ENCODE data around the gene TINCR. TPM values are rescaled to one million over a fixed set of nuclear protein-coding genes. Genes with fewer than 3 reads are reported as not detected.
A peak's percentile ranks its signal among the peaks of the same experiment; 100 is the strongest.

Gene TINCR
- total and polyA plus RNA-seq, 5 donors from 2014 or later = 3.1 TPM; not detected in 4

DNA sequence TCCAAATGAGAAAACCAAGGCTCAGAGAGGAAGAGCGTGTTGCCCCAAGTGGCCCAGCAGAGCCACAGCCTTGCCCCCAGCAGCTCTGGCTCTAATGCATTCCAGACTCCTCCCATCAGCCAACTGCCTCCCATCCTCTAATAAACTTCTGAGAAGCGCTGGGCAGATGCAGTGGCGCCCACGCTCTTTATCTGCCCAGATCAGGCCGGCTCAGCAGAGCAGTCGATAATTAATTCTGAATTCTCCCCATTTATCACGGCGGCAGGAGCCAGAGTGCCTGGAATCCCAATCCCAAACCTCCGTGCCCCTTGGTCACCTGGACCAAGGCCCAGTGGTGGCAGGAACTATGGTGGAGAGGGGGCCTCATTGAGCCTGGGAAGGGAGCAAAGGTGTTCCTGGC is 13.9 kb downstream of the TINCR start:
- Histone ChIP-seq H3K27me3 (ENCODE audit: control insufficient read depth, insufficient read depth, low read length) (no peaks in the 10 kb centered on the region), H3K4me3 (ENCODE audit: low read depth, low read length) (no peak overlapping the region), H3K4me1 (ENCODE audit: control insufficient read depth, insufficient read depth, low read length, poor library complexity, severe bottlenecking) (no peaks in the 10 kb centered on the region), H3K27ac (ENCODE audit: insufficient read depth, low read length, poor library complexity, severe bottlenecking) (no peak overlapping the region), H3K36me3 (ENCODE audit: control insufficient read depth, insufficient read depth, low read length) (no peaks in the 10 kb centered on the region), H3K9me3 (ENCODE audit: control insufficient read depth in 2 of 2, low read length in 2 of 2) (no peaks in the 10 kb centered on the region)
- H3K4me3 Mint-ChIP-seq = no peak overlapping the region
- no peak overlapping the region for H3K27ac Mint-ChIP-seq
- peaks cover 0 to 2% (median 0%) of the 10 kb centered on the region in 7 donors for H3K9me3 Mint-ChIP-seq
- no peak for ATAC-seq (ENCODE audit: low read depth in 2 of 2)
- H3K36me3 Mint-ChIP-seq = no peaks in the 10 kb centered on the region
- no peaks in the 10 kb centered on the region for H3K4me1 Mint-ChIP-seq
- DNase-seq = no peak
- peaks cover 16% of the 10 kb centered on the region for H3K27me3 Mint-ChIP-seq

DNA sequence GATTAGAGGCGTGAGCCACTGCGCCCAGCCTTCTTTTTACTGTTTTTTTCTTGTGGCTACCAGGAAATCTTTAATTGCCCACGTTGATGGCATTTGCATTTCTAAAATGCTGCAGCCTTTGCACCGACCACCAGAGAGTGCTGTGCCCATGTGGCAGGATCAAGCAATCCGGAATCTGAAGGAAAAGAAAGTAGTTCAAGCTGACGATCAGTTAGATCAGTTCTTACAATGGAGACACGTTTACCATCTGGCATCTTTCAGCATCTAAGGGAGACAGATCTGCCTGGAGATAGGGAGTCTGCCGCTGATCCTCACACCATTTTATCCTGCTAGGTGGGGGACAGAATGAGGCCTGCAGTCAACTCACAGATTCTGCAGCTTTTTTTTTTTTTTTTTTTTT is 19.9 kb downstream of the TINCR start:
- DNase-seq (peak in 1 of 3 donors; percentile 35), ATAC-seq (ENCODE audit: low read depth in 2 of 2) (no peak)
- no peaks in the 10 kb centered on the region for H3K36me3 Mint-ChIP-seq
- peaks cover 0 to 3% (median 0%) of the 10 kb centered on the region in 4 donors for H3K4me1 Mint-ChIP-seq
- H3K27me3 Mint-ChIP-seq = peaks cover 5% of the 10 kb centered on the region
- H3K27ac Mint-ChIP-seq = no peak overlapping the region
- no peaks in the 10 kb centered on the region for H3K4me1 ChIP-seq (ENCODE audit: control insufficient read depth, insufficient read depth, low read length, poor library complexity, severe bottlenecking)
- H3K9me3 ChIP-seq (ENCODE audit: control insufficient read depth in 2 of 2, low read length in 2 of 2) = no peaks in the 10 kb centered on the region
- no peaks in the 10 kb centered on the region for H3K27me3 ChIP-seq (ENCODE audit: control insufficient read depth, insufficient read depth, low read length)
- no peak overlapping the region for H3K4me3 Mint-ChIP-seq
- H3K4me3 ChIP-seq (ENCODE audit: low read depth, low read length) = no peak overlapping the region
- no peaks in the 10 kb centered on the region for H3K36me3 ChIP-seq (ENCODE audit: control insufficient read depth, insufficient read depth, low read length)
- H3K9me3 Mint-ChIP-seq = no peaks in the 10 kb centered on the region
- H3K27ac ChIP-seq (ENCODE audit: insufficient read depth, low read length, poor library complexity, severe bottlenecking) = no peak overlapping the region

DNA sequence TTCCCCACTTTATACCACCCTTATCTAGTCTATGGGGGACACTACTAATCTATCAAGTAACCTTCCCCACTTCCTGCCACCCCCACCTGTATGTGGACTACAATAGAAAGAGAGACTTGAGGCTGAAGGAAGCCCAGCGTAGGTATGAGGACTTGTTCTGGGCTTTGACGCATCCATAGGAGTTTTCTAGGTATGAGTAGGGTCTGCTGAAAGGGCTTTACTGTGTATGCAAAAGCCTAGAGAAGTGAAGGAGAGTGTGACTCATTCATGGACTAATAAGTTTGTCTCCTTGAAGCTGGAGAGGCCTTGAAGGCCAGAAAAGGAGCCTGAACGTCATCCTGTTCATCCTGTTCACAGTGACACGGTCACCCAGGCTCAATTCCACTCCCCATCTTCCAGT is 21.8 kb downstream of the TINCR start:
- no peak for ATAC-seq (ENCODE audit: low read depth in 2 of 2)
- Mint-ChIP-seq H3K9me3 (peaks cover 0 to 2% (median 0%) of the 10 kb centered on the region in 7 donors), H3K27ac (no peak overlapping the region)

DNA sequence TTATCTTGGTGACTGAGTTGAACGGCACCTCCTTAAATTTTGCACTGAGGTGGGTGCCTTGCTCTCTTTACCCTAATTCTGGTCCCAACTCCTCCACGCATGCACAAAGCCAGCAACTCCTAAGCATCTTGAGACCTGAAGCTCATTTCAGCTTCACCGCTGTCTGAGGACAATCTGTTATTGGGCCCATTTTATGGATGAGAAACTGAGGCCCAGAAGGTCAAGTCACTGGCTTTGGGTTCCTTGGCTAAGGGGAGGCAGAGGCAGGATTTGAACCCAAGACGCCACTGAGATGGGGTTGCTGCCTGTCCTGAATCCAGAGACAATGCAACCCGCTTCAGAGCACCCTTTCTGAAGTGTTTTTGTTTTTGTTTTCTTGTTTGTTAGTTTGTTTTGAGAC is 22.7 kb downstream of the TINCR start:
- Histone ChIP-seq H3K27me3 (ENCODE audit: control insufficient read depth, insufficient read depth, low read length) (no peaks in the 10 kb centered on the region), H3K4me3 (ENCODE audit: low read depth, low read length) (no peak overlapping the region), H3K36me3 (ENCODE audit: control insufficient read depth, insufficient read depth, low read length) (no peaks in the 10 kb centered on the region), H3K9me3 (ENCODE audit: control insufficient read depth in 2 of 2, low read length in 2 of 2) (no peaks in the 10 kb centered on the region), H3K4me1 (ENCODE audit: control insufficient read depth, insufficient read depth, low read length, poor library complexity, severe bottlenecking) (no peaks in the 10 kb centered on the region), H3K27ac (ENCODE audit: insufficient read depth, low read length, poor library complexity, severe bottlenecking) (no peak overlapping the region)
- H3K36me3 Mint-ChIP-seq = no peaks in the 10 kb centered on the region
- H3K9me3 Mint-ChIP-seq = peaks cover 0 to 2% (median 0%) of the 10 kb centered on the region in 7 donors
- no peaks in the 10 kb centered on the region for H3K27me3 Mint-ChIP-seq
- DNase-seq (no peak), ATAC-seq (ENCODE audit: low read depth in 2 of 2) (no peak)
- H3K4me3 Mint-ChIP-seq = no peak overlapping the region
- peaks cover 0 to 3% (median 0%) of the 10 kb centered on the region in 4 donors for H3K4me1 Mint-ChIP-seq
- no peak overlapping the region for H3K27ac Mint-ChIP-seq

More for the DNA sequence above, 21.8 kb downstream of the TINCR start:
- H3K9me3 ChIP-seq (ENCODE audit: control insufficient read depth in 2 of 2, low read length in 2 of 2) = no peaks in the 10 kb centered on the region
- peaks cover 0 to 3% (median 0%) of the 10 kb centered on the region in 4 donors for H3K4me1 Mint-ChIP-seq
- H3K27me3 Mint-ChIP-seq = no peaks in the 10 kb centered on the region
- H3K36me3 ChIP-seq (ENCODE audit: control insufficient read depth, insufficient read depth, low read length) = no peaks in the 10 kb centered on the region
- no peaks in the 10 kb centered on the region for H3K4me1 ChIP-seq (ENCODE audit: control insufficient read depth, insufficient read depth, low read length, poor library complexity, severe bottlenecking)
- no peak overlapping the region for H3K27ac ChIP-seq (ENCODE audit: insufficient read depth, low read length, poor library complexity, severe bottlenecking)
- H3K27me3 ChIP-seq (ENCODE audit: control insufficient read depth, insufficient read depth, low read length) = no peaks in the 10 kb centered on the region
- H3K36me3 Mint-ChIP-seq = no peaks in the 10 kb centered on the region
- no peak overlapping the region for H3K4me3 Mint-ChIP-seq
- H3K4me3 ChIP-seq (ENCODE audit: low read depth, low read length) = no peak overlapping the region
- no peak for DNase-seq

DNA sequence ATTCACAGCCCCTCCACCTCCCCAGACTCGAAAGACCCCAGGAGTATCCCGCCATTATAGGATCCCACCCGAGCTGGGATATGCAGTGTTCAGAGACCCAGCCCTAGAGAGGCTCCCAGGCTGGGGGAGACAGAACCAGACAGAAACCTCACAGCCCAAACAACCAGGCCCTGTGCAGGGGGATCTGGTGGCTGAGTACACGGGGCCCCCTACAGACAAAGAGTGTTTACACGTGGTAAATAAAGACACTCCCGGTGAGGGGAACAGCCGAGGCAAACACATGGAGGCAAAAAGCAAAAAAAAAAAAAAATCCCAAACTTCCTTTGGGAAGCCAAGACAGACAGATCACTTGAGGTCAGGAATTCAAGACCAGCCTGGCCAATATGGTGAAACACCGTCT is 25.1 kb downstream of the TINCR start:
- no peak for ATAC-seq (ENCODE audit: low read depth in 2 of 2)
- Histone ChIP-seq H3K9me3 (ENCODE audit: control insufficient read depth in 2 of 2, low read length in 2 of 2) (no peaks in the 10 kb centered on the region), H3K27ac (ENCODE audit: insufficient read depth, low read length, poor library complexity, severe bottlenecking) (no peak overlapping the region), H3K4me1 (ENCODE audit: control insufficient read depth, insufficient read depth, low read length, poor library complexity, severe bottlenecking) (no peaks in the 10 kb centered on the region), H3K36me3 (ENCODE audit: control insufficient read depth, insufficient read depth, low read length) (no peaks in the 10 kb centered on the region), H3K27me3 (ENCODE audit: control insufficient read depth, insufficient read depth, low read length) (no peaks in the 10 kb centered on the region), H3K4me3 (ENCODE audit: low read depth, low read length) (no peak overlapping the region)
- H3K4me3 Mint-ChIP-seq = no peak overlapping the region
- no peaks in the 10 kb centered on the region for H3K4me1 Mint-ChIP-seq
- no peaks in the 10 kb centered on the region for H3K36me3 Mint-ChIP-seq
- H3K9me3 Mint-ChIP-seq = peaks cover 0 to 2% (median 0%) of the 10 kb centered on the region in 7 donors
- DNase-seq = no peak
- H3K27ac Mint-ChIP-seq = no peak overlapping the region
- H3K27me3 Mint-ChIP-seq = peaks cover 3% of the 10 kb centered on the region

DNA sequence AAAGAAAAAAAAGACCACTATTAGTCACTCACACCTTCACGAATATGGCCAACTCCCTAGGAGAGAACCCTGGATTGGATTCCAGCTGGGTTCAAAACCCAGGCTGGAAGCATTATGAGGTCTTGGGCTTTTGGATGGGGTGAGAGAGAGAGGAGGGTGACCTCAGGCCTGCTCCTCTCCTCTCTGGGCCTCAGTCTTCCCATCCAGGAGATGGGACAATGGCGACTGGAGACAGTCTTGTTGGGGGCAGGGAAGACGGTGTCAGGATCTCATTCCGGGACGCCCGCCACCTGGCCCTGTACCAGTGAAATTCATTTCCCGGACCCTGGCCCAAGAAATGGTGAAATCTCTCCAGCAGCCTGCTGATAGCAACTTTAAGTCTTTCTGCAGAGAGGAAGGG is 26.3 kb downstream of the TINCR start:
- ATAC-seq (ENCODE audit: low read depth in 2 of 2) (no peak), DNase-seq (no peak)
- Histone ChIP-seq H3K4me3 (ENCODE audit: low read depth, low read length) (no peak overlapping the region), H3K27me3 (ENCODE audit: control insufficient read depth, insufficient read depth, low read length) (no peaks in the 10 kb centered on the region), H3K9me3 (ENCODE audit: control insufficient read depth in 2 of 2, low read length in 2 of 2) (no peaks in the 10 kb centered on the region), H3K36me3 (ENCODE audit: control insufficient read depth, insufficient read depth, low read length) (no peaks in the 10 kb centered on the region), H3K27ac (ENCODE audit: insufficient read depth, low read length, poor library complexity, severe bottlenecking) (no peak overlapping the region), H3K4me1 (ENCODE audit: control insufficient read depth, insufficient read depth, low read length, poor library complexity, severe bottlenecking) (no peaks in the 10 kb centered on the region)
- peaks cover 4% of the 10 kb centered on the region for H3K27me3 Mint-ChIP-seq
- no peak overlapping the region for H3K4me3 Mint-ChIP-seq
- H3K4me1 Mint-ChIP-seq = no peaks in the 10 kb centered on the region
- H3K36me3 Mint-ChIP-seq = no peaks in the 10 kb centered on the region
- H3K9me3 Mint-ChIP-seq = peaks cover 0 to 2% (median 0%) of the 10 kb centered on the region in 7 donors
- no peak overlapping the region for H3K27ac Mint-ChIP-seq

DNA sequence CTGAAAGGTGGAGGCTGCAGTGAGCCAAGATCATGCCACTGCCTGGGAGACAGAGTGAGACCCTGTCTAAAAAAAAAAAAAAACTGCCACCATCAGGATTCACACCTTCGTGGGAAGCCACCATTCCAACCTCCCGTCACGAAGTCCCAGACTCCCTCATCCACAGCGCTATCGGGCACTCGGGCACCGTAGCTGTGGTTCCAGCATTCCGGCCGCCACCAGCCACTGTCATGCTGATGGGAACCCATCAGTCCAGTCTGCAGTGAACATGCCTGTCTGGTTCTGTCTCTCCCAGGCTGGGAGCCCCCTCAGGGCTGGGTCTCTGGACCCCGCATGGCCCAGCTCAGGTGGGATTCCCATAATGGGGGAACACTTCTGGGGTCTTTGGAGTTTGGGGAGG is 27.5 kb downstream of the TINCR start:
- DNase-seq = no peak
- Histone ChIP-seq H3K4me3 (ENCODE audit: low read depth, low read length) (no peak overlapping the region), H3K27ac (ENCODE audit: insufficient read depth, low read length, poor library complexity, severe bottlenecking) (no peak overlapping the region), H3K4me1 (ENCODE audit: control insufficient read depth, insufficient read depth, low read length, poor library complexity, severe bottlenecking) (no peaks in the 10 kb centered on the region), H3K27me3 (ENCODE audit: control insufficient read depth, insufficient read depth, low read length) (no peaks in the 10 kb centered on the region), H3K9me3 (ENCODE audit: control insufficient read depth in 2 of 2, low read length in 2 of 2) (peaks cover 0 to 9% of the 10 kb centered on the region in 2 experiments), H3K36me3 (ENCODE audit: control insufficient read depth, insufficient read depth, low read length) (no peaks in the 10 kb centered on the region)
- H3K36me3 Mint-ChIP-seq = peaks cover 1% of the 10 kb centered on the region
- H3K27ac Mint-ChIP-seq = no peak overlapping the region
- no peak overlapping the region for H3K4me3 Mint-ChIP-seq
- ATAC-seq (ENCODE audit: low read depth in 2 of 2) = no peak
- peaks cover 0 to 4% (median 0%) of the 10 kb centered on the region in 4 donors for H3K4me1 Mint-ChIP-seq
- peaks cover 10% of the 10 kb centered on the region for H3K27me3 Mint-ChIP-seq
- H3K9me3 Mint-ChIP-seq = peaks cover 0 to 6% (median 0%) of the 10 kb centered on the region in 7 donors

DNA sequence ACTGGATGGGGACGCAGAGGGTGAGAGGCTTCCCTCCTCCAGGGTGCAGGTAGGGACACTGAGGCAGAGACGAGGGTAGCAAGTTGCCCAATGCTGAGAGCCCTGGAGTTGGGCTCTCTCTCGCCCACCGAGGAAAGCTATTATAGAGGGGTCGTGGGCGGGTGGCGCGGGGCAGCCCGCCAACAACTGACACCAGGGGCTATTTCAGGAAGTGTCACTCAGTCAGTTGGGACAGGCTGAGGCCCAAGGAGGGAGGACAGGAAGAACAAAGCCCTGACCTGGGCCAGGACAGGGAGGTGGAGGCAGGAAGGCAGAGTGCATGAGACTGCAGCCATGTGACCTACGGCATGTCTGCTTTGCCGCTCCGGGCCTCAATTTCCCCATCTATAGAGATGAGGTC is 29.9 kb downstream of the TINCR start:
- peaks cover 10% of the 10 kb centered on the region for H3K27me3 Mint-ChIP-seq
- H3K4me3 Mint-ChIP-seq = no peak overlapping the region
- peaks cover 5% of the 10 kb centered on the region for H3K36me3 Mint-ChIP-seq
- H3K27ac ChIP-seq (ENCODE audit: insufficient read depth, low read length, poor library complexity, severe bottlenecking) = no peak overlapping the region
- ATAC-seq (ENCODE audit: low read depth in 2 of 2) (no peak), DNase-seq (no peak)
- H3K27me3 ChIP-seq (ENCODE audit: control insufficient read depth, insufficient read depth, low read length) = no peaks in the 10 kb centered on the region
- H3K9me3 ChIP-seq (ENCODE audit: control insufficient read depth in 2 of 2, low read length in 2 of 2) = peaks cover 5 to 23% of the 10 kb centered on the region in 2 experiments
- no peak overlapping the region for H3K4me3 ChIP-seq (ENCODE audit: low read depth, low read length)
- H3K27ac Mint-ChIP-seq = no peak overlapping the region
- H3K4me1 Mint-ChIP-seq = peaks cover 0 to 4% (median 0%) of the 10 kb centered on the region in 4 donors
- no peaks in the 10 kb centered on the region for H3K4me1 ChIP-seq (ENCODE audit: control insufficient read depth, insufficient read depth, low read length, poor library complexity, severe bottlenecking)
- no peaks in the 10 kb centered on the region for H3K36me3 ChIP-seq (ENCODE audit: control insufficient read depth, insufficient read depth, low read length)
- peaks cover 0 to 25% (median 4%) of the 10 kb centered on the region in 7 donors for H3K9me3 Mint-ChIP-seq
